GM20431 (cell line): ENCODE results near the gene MYH7.
"Not testable (repeated sequence)": the region's sequence is repeated elsewhere in the genome, so short reads cannot be mapped to it uniquely, and the experiment has no call there.

Experiments
- in situ Hi-C: fragments of 300-500 bp; cut with MseI, MboI; formaldehyde crosslinking; loops from one replicate; pipeline ENCODE4 v1.15.0; 2020; ENCODE audit warnings: low sequenced_read_pairs; ENCODE audit not compliant: unreplicated experiment

Gene MYH7

DNA sequence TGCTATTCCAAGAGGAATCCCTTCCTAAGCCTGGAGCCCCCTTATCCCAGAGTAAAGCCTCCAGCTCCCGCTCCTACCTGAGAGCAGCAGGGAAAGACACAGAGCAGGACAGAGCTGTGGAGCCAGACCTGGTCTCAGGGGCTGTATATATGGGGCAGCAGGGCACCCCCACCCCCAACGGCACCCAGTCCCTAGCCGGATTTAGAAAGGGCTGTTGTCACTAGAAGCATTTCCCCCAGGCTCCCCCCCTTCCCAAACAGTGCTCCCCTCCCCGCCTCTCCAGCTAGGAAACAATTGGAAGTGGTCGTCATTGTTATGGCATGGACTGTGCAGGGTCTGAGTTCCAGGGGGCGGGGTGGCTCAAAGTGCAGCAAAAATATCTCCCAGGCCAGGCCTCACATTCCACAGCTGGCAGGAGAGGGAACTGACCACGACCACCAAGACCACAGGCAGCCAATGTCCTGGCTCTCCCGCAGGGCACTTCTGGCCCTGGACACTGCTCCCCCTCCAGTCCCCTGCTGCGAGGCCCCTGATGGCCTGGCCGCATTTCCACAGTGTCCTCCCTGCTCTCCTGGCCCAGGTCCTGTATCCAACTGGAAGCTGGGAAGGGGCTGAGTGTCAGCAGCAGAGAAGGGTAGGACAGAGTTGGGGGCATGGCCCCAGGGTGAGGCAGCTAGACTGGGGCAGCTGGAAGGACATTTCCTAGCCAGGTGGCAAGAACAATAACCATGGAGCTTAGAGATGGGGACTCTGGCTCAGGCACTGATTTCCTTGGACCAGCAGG lies at the start of gene MYH7:
Gene MYH7 (minus strand): TSS at position 118 of the 784 bp plus-strand sequence. CDS start 1,928 bp downstream, outside the sequence.
- in situ Hi-C loops, result no loop called here

DNA sequence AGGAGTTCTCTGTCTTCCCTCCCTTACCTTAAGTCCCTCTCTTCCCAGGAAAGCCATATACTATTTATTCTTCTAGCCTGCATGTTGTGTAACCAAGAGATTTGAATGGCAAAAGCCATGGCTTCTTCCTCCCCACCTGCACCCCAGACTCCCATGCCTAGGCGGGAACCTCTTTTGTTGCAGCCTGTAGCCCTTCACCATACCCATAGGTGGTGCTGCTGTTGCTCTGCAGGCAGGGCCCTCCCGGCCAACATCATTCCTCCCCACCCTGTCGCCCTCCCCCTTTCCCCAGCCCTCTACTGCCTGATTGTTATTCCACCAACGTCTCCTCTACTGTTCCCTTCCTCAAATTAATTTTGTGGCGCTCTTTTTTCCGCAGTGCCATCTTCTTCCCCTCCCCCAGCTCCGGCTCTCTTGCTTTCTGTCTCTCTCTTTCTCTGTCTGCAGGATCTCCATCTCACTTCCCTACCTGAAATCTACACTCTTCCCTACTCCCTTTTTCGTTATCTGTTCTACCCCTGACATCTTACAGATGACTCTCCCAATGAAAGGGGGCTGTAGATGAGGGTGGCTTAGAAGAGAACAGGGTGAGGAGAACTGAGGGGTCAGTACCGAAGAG lies 47.9 kb upstream of the MYH7 start:
- in situ Hi-C loops, result no loop called here

DNA sequence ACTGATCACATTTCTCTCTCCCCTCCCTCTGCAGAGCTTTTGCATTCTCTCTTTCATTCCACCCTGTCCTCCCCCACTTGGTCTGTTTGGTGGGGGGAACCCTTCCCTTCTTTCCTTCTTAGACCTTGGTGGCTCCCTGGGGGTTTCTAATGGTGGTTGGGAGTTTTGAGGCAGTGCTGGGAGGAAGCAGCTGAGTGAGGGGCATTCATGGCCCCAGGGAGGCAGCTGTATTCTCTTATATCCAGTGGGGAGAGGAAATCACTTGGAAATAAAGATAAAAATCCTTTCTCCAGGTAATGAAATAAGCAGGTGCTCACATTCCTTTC lies 47.3 kb upstream of the MYH7 start:
- in situ Hi-C loops, result no loop called here

DNA sequence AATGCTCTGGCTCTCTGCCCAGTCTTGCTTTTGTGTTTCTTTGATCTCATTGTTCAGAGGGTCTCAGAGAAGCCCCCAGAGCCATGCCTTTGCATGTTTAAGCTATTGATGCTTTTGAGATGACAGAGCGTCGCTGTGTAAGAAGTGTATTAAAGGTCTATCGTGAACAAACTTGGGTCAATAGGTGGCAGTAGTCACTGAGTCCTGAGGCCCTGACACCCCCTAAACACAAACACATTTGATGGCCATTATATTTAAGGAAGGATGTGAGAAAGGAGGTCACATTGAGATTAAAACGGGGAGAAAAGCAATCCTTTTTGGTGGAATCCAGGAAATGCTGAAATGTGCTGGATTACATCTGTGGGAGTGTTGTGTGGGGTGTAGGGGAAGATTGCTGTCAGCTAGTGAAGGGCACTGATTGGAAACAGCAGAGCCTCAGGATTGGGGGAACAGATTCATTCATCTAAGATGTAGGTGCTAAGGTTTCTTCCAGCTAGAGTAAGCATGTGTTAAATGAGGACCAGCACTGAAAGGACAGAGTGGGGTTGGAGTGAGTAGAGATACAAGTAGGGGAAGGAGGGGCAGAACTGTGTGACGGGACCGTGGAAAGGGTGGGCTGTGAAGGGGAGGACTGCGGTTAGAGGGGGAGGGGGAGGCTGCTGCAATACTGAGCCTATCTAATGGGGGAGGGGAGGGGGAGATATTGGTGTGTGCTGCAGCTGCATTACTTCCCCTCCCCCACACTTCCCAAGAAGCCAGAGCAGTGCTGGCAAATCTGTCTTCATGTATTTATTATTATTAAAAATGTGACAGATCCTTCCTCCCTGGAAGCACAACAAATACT lies 46.7 kb upstream of the MYH7 start:
- in situ Hi-C loops, result no loop called here

DNA sequence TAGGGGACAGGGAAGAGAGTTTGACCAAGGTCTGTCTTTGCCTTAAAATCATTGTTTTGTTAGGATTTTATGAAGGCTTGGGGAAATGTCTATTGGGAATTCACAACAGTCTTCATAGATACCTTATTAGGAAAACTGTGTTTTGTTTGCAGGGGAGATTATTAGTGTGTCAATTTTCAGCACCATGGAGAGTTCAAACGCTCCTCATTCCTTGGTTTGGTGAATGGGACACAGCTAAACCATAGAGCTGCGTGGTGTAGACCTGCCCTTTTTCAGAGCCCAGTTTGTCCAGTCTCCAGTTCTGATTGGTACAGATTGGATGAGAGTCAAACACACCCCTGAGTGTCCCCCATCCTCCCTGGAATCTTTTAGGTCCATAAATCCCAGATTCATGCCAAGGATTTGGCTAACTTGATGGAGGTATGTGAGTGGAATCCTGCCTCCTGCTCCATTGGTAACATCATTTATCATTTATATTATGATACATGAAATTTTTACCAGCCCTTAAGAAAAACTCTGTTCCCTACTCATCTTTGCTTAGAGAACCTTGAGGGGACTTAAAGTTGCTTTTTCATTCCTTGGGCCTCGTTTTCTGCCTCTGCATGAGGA lies 46.0 kb upstream of the MYH7 start:
- in situ Hi-C loops, result no loop called here

DNA sequence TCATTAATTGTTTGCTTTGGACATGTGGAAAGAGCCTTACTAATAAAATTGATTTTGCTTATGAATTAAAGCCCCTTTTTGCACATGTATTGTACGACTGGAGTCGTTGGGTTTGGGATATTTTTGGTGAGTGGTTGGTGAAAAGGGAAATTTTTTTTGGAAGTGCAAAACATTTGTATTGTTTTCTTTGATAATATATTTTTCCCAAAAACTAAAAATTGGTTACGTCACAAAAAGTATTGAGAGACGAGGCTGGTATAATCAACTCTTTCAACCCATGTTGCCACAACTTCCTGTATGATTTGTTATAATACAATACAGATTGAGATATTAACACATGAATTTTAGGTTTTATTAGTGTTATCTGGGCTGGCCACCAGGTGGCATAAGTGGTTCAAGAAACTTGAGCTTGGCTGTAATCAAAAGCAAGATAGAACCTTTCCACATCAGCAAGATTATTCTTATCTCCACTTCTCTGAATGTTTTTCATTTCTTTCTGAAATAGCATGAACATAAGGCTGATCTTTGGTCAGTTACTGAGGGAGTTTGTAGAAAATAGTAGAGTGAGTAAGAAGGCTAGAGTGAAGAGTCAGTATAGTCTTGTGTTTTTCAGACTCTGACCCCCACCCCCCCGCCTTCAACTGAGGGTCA lies 42.8 kb upstream of the MYH7 start:
- in situ Hi-C loops, result loop anchor here (10.0 kb wide), 1 partner anchor 87 kb away; the partner anchor contains the start of gene AP1G2

DNA sequence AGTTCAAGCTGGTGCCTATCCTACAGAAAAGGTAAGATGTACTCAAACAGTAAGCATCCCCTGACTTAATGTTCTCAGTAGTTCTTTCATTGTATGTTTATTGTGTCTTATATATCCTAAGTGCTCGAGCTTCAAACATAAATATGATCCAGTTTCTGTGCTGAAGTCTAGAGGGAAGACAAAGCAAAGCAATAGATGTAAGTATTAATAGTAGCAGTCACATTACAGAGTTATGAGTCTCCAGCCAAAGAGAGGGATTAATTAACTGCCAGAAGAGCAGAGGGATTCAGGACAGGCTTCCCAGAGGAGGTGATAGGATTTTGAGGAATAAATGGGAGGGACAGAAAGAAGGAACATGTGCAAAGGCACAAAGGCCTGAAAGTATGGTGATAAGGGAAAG lies 35.5 kb upstream of the MYH7 start:
- in situ Hi-C loops, result loop anchor here (10.0 kb wide), 1 partner anchor 94 kb away; the partner anchor contains the start of gene AP1G2

DNA sequence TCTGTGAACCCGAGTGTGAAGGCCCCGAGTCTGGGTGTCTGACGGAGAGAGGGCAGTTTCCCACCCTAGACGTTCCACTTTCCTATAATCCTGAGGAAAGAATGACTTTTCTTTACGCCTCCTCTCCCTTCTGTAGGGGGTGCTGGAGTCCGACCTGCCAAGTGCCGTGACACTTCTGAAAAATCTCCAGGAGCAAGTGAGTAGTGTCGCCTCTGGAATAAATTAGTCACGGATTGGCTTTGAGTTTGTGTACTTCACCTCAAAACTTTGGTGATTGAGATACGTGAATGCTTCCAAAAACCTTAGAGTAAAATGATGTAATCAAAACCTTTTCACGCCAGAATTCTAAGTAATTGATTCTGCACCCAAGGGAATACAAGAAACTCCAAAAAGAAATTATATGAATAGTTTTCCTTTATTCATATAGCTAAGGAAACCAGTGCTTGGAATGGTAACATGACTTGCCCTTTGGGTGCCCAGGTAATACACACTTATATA lies 34.5 kb upstream of the MYH7 start:
- in situ Hi-C loops, result loop anchor here (10.0 kb wide), 1 partner anchor 95 kb away; the partner anchor contains the start of gene AP1G2

DNA sequence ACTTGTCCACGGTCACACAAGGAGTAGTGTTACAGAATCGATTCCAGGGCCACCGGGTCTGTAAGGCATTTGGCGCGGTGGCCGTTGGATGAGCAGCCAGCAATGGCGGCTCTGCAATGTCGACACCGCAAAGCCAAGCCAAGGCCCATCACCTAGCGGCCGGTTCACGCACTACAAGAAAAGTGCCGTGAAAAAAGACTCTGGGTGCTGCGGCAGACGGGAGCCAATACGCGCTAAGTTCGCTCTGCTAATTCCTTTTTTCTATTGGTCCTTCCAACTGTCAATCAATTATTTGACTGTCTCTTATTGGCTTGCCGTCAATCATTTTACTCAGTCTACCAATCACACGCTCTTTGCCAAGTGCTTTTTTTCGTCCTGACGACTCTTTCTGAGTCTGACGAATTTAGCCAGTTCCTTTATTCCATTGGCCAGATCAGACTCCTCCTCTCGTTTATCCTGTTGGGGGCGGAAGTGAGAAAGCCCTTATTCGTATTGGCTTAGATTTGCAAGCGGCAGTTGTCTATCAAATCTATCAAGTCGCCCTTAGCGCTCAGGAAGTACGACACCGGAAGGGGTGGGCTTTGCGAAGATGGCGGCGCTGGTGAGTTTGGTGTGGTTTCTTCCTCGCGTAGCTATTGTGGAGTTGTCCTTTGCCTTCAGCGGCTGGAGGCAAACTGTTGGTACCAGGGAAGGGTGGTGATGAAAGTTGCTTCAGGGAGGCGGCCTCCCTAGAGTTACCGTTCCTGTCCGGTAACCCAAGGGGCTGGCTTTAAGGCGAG lies 33.9 kb upstream of the MYH7 start, which contains the start of gene NGDN:
Gene NGDN (plus strand): TSS at position 577 of the 779 bp plus-strand sequence. CDS start 13 bp downstream, at position 590.
- in situ Hi-C loops, result no loop called here

DNA sequence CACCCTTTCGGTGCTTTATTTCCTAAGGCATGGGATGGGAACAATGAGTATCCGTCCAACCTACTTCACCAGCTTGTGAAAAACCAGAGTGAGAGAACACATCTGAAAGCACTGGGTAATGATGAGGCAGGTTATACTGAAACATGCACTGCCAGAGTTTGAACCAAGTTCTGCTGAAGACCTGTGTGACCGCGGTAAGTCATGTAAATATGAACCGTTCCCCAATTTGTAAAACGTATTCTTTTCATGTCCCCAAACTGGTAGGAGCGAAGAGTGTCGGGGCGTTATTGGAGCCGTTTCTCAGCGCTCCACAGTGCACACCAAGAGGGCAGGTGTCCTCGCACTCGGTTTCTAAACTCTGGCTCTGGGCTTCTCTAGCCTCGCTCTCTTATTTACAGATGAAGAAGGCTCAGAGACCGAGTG lies 33.3 kb upstream of the MYH7 start:
- in situ Hi-C loops, result no loop called here

DNA sequence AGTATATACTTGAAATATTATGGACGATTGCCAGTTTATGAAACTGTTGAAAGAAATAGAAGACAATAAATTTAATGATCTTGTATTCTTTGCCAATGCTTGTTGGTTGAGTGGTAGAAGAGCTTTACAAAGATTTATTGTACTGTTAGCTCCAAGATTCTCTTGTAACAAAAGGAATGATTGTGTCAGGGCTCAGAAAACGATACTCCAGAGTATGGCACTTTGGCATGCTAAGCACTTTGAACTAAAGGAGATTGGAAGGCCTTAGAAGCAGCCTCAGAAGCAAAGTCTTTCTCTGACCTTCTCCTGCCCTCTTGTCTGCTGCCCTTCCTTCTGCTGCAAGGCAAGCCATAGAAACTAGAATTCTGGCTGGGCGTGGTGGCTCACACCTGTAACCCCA lies 29.8 kb upstream of the MYH7 start:
- in situ Hi-C loops, result no loop called here

DNA sequence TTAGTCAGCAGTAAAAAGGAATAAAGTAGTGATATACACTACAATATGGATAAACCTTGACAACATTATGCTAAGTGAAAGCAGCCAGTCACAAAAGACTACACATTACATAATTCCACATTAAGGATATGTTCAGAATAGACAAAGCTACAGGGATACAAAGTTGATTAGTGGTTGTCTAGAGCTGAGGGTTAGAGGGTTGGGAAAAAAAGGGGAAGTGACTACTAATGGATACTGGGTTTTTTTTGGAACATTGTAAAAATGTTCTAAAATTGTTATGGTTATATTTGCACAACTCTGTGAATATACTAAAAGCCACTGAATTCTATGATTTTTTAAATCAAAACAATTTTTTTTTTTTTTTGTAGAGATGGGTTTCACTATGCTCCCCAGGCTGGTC lies 29.2 kb upstream of the MYH7 start:
- in situ Hi-C loops, result no loop called here

DNA sequence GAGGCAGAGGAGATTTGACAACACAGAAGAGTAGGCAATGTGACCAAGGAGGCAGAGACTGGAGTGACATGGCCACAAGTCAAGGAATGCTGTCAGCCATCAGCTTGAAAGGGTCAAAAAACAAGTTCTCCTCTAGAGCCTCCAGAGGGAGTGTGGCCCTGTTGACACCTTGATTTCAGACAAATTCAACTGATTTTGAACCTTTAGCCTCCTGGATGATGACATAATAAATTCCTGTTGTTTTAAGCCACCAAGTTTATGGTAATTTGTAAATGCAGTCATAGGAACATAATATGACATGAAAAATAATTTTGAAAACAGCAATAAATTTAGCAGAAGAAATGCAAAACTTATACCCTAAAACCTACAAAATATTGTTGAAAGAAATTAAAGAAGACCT lies 25.5 kb upstream of the MYH7 start:
- in situ Hi-C loops, result no loop called here

DNA sequence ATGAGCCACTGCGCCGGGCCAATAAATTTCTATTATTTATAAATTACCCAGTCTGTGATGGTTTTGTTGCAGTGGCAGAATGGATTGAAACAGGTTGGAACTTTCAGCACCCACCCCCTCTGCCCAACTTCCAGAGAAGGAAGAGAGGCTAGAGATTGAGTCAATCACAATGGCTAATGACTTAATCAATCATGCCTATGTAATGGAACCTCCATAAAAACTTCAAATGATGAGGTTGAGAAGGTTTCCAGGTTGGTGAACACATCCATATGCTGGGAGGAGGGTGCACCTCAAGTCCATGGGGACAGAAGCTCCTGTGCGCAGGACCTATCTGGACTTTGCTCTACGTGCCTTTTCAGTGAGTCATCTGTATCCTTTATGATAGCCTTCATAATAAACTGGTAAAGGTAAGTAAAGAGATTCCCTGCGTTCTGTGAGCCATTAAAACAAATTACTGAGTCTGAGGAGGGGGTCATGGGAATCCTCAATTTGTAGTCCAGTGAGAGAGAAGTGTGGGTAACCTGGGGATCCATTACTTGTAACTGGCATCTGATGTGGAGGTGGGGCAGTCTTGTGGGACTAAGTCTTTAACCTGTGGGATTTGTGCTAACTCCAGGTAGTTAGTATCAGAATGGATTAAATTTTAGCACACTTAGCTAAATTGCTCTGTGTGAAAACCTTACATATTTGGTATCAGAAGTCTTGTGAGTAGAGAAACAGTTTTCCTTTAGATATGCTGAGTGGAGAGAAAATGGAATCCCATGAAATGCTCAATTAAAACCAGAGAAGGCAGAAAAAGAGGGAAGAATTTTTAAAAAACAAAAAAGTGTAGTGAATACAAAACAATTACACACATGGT lies 22.4 kb upstream of the MYH7 start:
- in situ Hi-C loops, result no loop called here

DNA sequence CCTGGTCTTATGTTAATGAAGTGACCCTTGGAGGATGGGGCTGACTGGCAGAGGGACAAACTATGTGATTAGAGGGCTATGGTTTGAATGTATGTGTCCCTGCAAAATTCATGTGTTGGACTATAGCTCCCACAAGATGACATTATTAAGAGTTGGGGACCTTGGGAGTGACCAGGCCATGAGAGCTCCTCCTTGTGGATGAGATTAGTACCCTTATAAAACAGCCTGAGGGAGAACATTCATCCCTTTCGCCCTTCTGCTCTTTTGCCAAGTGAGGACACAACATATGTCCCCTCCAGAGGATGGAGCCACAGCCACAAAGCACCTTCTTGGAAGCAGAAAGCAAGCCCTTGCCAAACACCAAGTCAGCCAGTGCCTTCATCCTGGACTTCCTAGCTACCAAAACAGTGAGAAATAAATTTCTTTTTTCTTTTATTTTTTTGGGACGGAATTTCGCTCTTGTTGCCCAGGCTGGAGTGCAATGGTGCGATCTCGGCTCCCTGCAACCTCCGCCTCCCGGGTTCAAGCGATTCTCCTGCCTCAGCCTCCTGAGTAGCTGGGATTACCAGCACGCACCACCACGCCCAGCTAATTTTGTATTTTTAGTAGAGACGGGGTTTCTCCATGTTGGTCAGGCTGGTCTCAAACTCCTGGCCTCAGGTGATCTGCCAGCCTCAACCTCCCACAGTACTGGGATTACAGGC lies 21.6 kb upstream of the MYH7 start:
- in situ Hi-C loops, result not testable (repeated sequence)

DNA sequence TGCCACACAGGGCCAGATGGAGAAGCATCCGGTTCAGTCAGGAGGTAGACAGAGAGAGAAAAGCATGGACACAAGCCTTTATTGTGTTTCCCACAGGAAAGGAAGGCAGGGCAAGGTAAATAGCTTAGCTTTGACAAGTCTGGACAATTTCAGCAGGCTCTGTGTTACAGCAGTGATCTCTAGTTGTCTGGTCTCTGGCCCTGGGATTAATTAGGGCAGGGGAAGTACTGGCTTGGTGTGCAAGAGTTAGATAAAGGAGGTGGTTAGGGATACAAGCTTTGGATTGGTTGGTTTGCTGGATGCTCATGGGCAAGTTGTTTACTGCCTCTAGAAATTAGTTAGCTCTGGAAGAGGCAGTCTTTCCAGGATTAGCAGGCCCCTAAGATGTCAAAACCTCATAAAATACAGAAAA lies 19.0 kb upstream of the MYH7 start:
- in situ Hi-C loops, result no loop called here

DNA sequence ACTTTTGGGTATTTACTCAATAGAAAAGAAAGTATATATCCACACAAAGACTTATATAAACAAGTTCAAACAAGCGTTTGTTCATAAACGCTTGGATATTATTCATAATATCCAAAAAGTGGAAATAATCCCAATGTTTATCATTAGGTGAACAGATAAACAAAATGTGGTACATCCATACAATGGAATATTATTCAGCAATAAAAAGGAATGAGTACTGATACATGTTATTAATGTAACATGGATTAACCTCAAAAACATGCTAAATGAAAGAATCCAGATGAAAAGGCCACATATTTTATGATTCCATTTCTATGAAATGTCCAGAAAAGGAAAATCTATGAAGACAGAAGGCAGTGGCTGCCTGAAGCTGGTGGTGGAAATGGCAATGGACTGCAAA lies 16.8 kb upstream of the MYH7 start:
- in situ Hi-C loops, result no loop called here
